OCI-LY7 (cell line): Measurements from ENCODE around the gene SPNS2. TPM values are rescaled to one million over a fixed set of nuclear protein-coding genes. Genes with fewer than 3 reads are reported as not detected.

Experiments used
- BruUV-seq: library from RNA; stranded (reverse); fragments of 400-500 nt; replicated peaks from 2 replicates; lab custom pipeline; 2021; lab: Mats Ljungman, UMichigan
- CTCF ChIA-PET: fragments of 300-600 bp; sonication (Branson Sonifier 250); formaldehyde crosslinking; loops from one replicate; lab custom pipeline; 2022; ENCODE audit warnings: antibody characterized with exemption; ENCODE audit not compliant: unreplicated experiment; lab: Charles Lee
- POLR2A ChIA-PET: fragments of 300-600 bp; sonication (Branson Sonifier 250); formaldehyde crosslinking; loops from one replicate; lab custom pipeline; 2022; ENCODE audit warnings: antibody characterized with exemption; lab: Charles Lee
- DNase-seq: peaks from one replicate; pipeline ENCODE4 v3.0.0-alpha.2; 2015; ENCODE audit warnings: low spot score
- H2AFZ ChIP-seq: fragments of 200-600 bp; sonication (generic), shearing (Covaris generic); 2 replicates; pipeline ENCODE4 v1.6.1; 2014; ENCODE audit warnings: mild to moderate bottlenecking, antibody characterized with exemption, low read length, moderate library complexity
- H3K27ac ChIP-seq: fragments of 200-600 bp; sonication (generic); 2 replicates; pipeline ENCODE4 v1.5.1; 2014; ENCODE audit warnings: mixed run types, low read depth, mild to moderate bottlenecking, moderate library complexity, low read length, inconsistent platforms; ENCODE audit not compliant: poor library complexity, severe bottlenecking
- H3K36me3 ChIP-seq: fragments of 200-600 bp; sonication (generic); 2 replicates; pipeline ENCODE4 v1.6.1; 2014; ENCODE audit warnings: mild to moderate bottlenecking, antibody characterized with exemption, low read length, moderate library complexity, mixed read lengths; ENCODE audit not compliant: insufficient read depth
- H3K4me1 ChIP-seq: fragments of 200-600 bp; sonication (generic); 2 replicates; pipeline ENCODE4 v1.5.1; 2014; ENCODE audit warnings: mild to moderate bottlenecking, low read length; ENCODE audit not compliant: insufficient read depth, poor library complexity, severe bottlenecking
- H3K4me2 ChIP-seq: fragments of 200-600 bp; sonication (generic); 2 replicates; pipeline ENCODE4 v1.6.1; 2014; ENCODE audit warnings: mild to moderate bottlenecking, low read length
- H3K4me3 ChIP-seq: fragments of 200-600 bp; sonication (generic); 2 replicates; pipeline ENCODE4 v1.5.1; 2014; ENCODE audit warnings: mild to moderate bottlenecking, low read depth, low read length; ENCODE audit not compliant: poor library complexity, severe bottlenecking
- H3K79me2 ChIP-seq: fragments of 200-600 bp; sonication (generic); 2 replicates; pipeline ENCODE4 v1.6.1; 2016; ENCODE audit warnings: low read depth, mild to moderate bottlenecking, low read length, moderate library complexity, mixed read lengths; ENCODE audit not compliant: insufficient read depth
- H3K9me2 ChIP-seq: fragments of 200-600 bp; sonication (generic); 2 replicates; pipeline ENCODE4 v1.6.1; 2016; ENCODE audit warnings: mild to moderate bottlenecking, low read length, mixed read lengths; ENCODE audit not compliant: insufficient read depth
- H3K9me3 ChIP-seq: fragments of 200-600 bp; sonication (generic); 2 replicates; pipeline ENCODE4 v1.6.1; 2014; ENCODE audit warnings: mild to moderate bottlenecking, mixed run types, low read length, mixed read lengths
- H4K20me1 ChIP-seq: fragments of 200-600 bp; sonication (generic); 2 replicates; pipeline ENCODE4 v1.6.1; 2014; ENCODE audit warnings: mild to moderate bottlenecking, antibody characterized with exemption, low read length, moderate library complexity, mixed read lengths; ENCODE audit not compliant: insufficient read depth
- CTCF ChIP-seq: fragments of 200-600 bp; sonication (generic); conservative IDR thresholded peaks from 2 replicates; pipeline ENCODE4 v1.5.1; 2014; ENCODE audit warnings: mild to moderate bottlenecking, antibody characterized with exemption, low read length, moderate library complexity, mixed read lengths
- EZH2phosphoT487 ChIP-seq: fragments of 200-600 bp; sonication (generic); IDR thresholded peaks from 2 replicates; pipeline ENCODE4 v1.6.1; 2018; ENCODE audit warnings: low read depth, borderline replicate concordance, mild to moderate bottlenecking, mixed run types, antibody characterized with exemption, low read length, moderate library complexity, mixed read lengths
- intact Hi-C: fragments of 100-400 bp; cut with micrococcal nuclease; formaldehyde crosslinking; loops from one replicate; pipeline ENCODE4 v1.10.0; 2022; ENCODE audit not compliant: unreplicated experiment
- total RNA-seq, 2 experiments: library from RNA; depleted of rRNA in 1 of 2; stranded (reverse); fragments of >200 nt in 1 of 2; shearing (Covaris generic) in 1 of 2; gene quantifications; 2 replicates each; pipeline ENCODE4 v1.2.3, GENCODE V29; 2014 to 2022

SPNS2 gene
- total RNA-seq, 2 experiments from 2014 or later: 1.6 to 5.4 TPM

- intact Hi-C loops: no loop called here
Measured at GRCh38 chr17:4479340-4479981, 19.2 kb upstream of the SPNS2 start.

GRCh38 chr17:4479982-4480751 is 18.5 kb upstream of the SPNS2 start:
- no peak overlapping the region; the same call in 1 of the 2 replicates for H3K4me2 ChIP-seq
- BruUV-seq: no TSS peak

More at GRCh38 chr17:4479340-4479981, 19.2 kb upstream of the SPNS2 start:
- Histone ChIP-seq H3K4me2 (no peak overlapping the region), H4K20me1 (no peaks in the 10 kb centered on the region), H3K4me1 (peaks cover 15% of the 10 kb centered on the region), H2AFZ (no peak overlapping the region), H3K9me2 (no peaks in the 10 kb centered on the region), H3K4me3 (no peak overlapping the region), H3K36me3 (no peaks in the 10 kb centered on the region), H3K27ac (no peak overlapping the region), H3K79me2 (no peaks in the 10 kb centered on the region), H3K9me3 (no peaks in the 10 kb centered on the region)
- BruUV-seq: no TSS peak
- no peak for DNase-seq
- CTCF ChIA-PET: no interaction called here
- no peak for TF ChIP-seq EZH2phosphoT487
- no peak for TF ChIP-seq CTCF
- POLR2A ChIA-PET: no interaction called here

More at GRCh38 chr17:4479982-4480751, 18.5 kb upstream of the SPNS2 start:
- H3K27ac ChIP-seq: no peak overlapping the region
- H3K79me2 ChIP-seq: no peaks in the 10 kb centered on the region
- H3K4me3 ChIP-seq: no peak overlapping the region
- peaks cover 15% of the 10 kb centered on the region for H3K4me1 ChIP-seq
- ChIA-PET CTCF (no interaction called here), POLR2A (interaction anchor here (0.6 kb wide), 2 partner anchors 24 to 25 kb away, joined by 3 to 5 read pairs; no protein-coding TSS in a partner anchor)
- intact Hi-C loops: no loop called here
- H3K36me3 ChIP-seq: no peaks in the 10 kb centered on the region
- TF ChIP-seq EZH2phosphoT487 (no peak), CTCF (no peak)
- DNase-seq: no peak
- H2AFZ ChIP-seq: no peak overlapping the region
- no peaks in the 10 kb centered on the region for H3K9me2 ChIP-seq
- H4K20me1 ChIP-seq: no peaks in the 10 kb centered on the region
- H3K9me3 ChIP-seq: no peaks in the 10 kb centered on the region
